ACC112 (cell line): ENCODE measurements around the gene ADAM23.
"Not testable (repeated sequence)": the region's sequence is repeated elsewhere in the genome, so short reads cannot be mapped to it uniquely, and the experiment has no call there.

Source experiments
- H2AFZ ChIP-seq: fragments of 200-600 bp; sonication (generic); one replicate; pipeline ENCODE4 v1.6.0; 2017; ENCODE audit warnings: antibody characterized with exemption, low read length; ENCODE audit not compliant: unreplicated experiment
- H3K27ac ChIP-seq: fragments of 200-600 bp; sonication (generic); 2 replicates; pipeline ENCODE4 v1.5.1; 2014; ENCODE audit warnings: low read depth, mild to moderate bottlenecking, antibody characterized with exemption, low read length, moderate library complexity
- H3K27me3 ChIP-seq: fragments of 200-600 bp; sonication (generic); 2 replicates; pipeline ENCODE4 v1.6.1; 2014; ENCODE audit warnings: mild to moderate bottlenecking, antibody characterized with exemption, low read length, moderate library complexity, mixed read lengths; ENCODE audit not compliant: insufficient read depth
- H3K36me3 ChIP-seq: fragments of 200-600 bp; sonication (generic); 2 replicates; pipeline ENCODE4 v1.6.1; 2016; ENCODE audit warnings: mild to moderate bottlenecking, antibody characterized with exemption, low read length, moderate library complexity, mixed read lengths; ENCODE audit not compliant: insufficient read depth
- H3K4me1 ChIP-seq: fragments of 200-600 bp; sonication (generic); one replicate; pipeline ENCODE4 v1.6.1; 2016; ENCODE audit warnings: low read length, mixed read lengths; ENCODE audit not compliant: insufficient read depth, unreplicated experiment, control insufficient read depth
- H3K4me3 ChIP-seq: fragments of 200-600 bp; sonication (generic); 2 replicates; pipeline ENCODE4 v1.5.1; 2014; ENCODE audit warnings: mild to moderate bottlenecking, low read depth, low read length
- H3K79me2 ChIP-seq: fragments of 200-600 bp; sonication (generic); one replicate; pipeline ENCODE4 v1.6.0; 2016; ENCODE audit warnings: low read length; ENCODE audit not compliant: control insufficient read depth, unreplicated experiment, insufficient read depth

Gene ADAM23

DNA sequence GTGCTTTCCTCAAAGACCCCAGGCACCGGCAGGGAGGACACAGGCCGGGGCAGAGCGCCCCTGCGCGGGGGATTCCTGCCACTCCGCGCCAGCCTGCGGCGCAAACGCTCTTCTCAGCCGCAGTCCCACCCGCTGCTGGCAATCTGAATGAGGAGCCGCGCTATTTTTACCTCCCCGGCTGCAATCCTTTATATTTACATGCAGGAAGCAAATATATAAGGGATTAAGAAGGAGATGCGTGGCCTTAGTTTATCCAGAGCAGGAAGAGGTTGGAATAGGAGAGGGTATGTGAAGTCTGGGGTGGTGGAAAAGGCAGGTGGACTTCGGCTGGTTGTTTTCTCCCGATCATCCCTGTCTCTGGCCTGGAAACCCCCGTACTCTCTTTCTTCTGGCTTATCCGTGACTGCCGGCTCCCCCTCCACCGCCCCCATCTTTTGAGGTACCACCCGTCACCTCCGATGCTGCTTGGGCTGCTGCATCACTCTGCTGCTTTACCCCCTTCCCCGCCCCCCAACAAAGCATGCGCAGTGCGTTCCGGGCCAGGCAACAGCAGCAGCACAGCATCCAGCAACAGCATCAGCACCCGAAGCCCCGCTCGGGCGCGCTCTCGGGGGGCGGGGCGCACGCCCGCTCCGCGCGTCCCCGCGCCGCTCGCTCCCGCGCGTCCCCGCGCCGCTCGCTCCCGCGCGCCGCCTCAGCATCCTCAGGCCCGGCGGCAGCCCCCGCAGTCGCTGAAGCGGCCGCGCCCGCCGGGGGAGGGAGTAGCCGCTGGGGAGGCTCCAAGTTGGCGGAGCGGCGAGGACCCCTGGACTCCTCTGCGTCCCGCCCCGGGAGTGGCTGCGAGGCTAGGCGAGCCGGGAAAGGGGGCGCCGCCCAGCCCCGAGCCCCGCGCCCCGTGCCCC, at the start of gene ADAM23:
Gene ADAM23 (plus strand): TSS at position 700 of the 902 bp plus-strand sequence. CDS start 335 bp downstream, outside the sequence.
- no peaks in the 10 kb centered on the region for H3K79me2 ChIP-seq
- no peak within 1 kb of the TSS for H3K27ac ChIP-seq
- peaks cover 35% of the 10 kb centered on the region for H3K27me3 ChIP-seq
- H2AFZ ChIP-seq: peak within 1 kb of the TSS; percentile 93
- H3K36me3 ChIP-seq: no peaks in the 10 kb centered on the region
- H3K4me1 ChIP-seq: no peaks in the 10 kb centered on the region
- H3K4me3 ChIP-seq: peak within 1 kb of the TSS; percentile 75

DNA sequence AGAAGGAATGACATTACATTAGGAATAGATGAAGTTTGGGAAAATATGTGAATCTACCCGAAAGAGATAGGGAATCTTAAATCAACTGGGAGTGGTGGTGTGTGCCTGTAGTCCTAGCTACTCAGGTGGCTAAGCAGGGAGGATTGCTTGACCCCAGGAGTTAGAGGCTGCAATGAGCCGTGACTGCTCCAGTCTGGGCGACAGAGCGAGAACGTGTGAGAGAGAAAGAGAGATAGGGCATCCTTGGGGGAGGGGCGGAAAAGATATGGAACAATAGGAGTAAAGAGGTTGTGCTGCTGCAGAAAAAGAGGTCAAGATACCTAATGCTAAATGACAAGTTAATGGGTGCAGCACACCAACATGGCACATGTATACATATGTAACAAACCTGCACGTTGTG, 47.1 kb upstream of the ADAM23 start:
- no peak overlapping the region for H2AFZ ChIP-seq
- H3K27me3 ChIP-seq: no peaks in the 10 kb centered on the region

DNA sequence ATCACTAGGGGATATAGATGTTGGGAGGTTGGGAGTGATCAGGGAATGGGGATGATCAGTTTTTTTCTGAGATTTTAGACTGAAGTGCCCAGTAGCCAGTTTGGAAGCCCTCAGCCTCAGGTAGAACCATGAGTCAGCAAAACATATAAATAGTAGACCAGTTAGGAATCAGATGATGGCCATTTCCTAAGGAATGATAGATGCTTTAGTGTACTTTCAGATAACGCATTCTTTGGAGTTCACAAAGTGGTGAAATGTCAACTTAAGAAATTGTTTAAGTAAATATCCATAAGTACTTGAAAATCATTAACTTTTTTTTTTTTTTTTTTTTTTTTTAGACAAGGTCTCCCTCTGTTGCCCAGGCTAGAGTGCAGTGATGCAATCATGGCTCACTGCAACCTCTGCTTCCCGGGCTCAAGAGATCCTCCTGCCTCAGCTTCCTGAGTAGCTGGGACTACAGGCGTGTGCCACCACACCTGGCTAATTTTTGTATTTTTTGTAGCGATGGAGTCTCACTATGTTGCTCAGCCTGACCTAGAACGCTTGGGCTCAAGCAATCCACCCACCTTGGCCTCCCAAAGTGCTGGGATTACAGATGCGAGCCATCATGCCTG, 40.3 kb upstream of the ADAM23 start:
- not testable (repeated sequence) for H2AFZ ChIP-seq, H3K27ac ChIP-seq, H3K4me1 ChIP-seq, H3K4me3 ChIP-seq, H3K27me3 ChIP-seq, H3K36me3 ChIP-seq, H3K79me2 ChIP-seq

More for the DNA sequence above, 47.1 kb upstream of the ADAM23 start:
- H3K4me1 ChIP-seq: no peaks in the 10 kb centered on the region
- no peaks in the 10 kb centered on the region for H3K79me2 ChIP-seq
- no peak overlapping the region for H3K27ac ChIP-seq
- H3K4me3 ChIP-seq: no peak overlapping the region
- H3K36me3 ChIP-seq: no peaks in the 10 kb centered on the region

DNA sequence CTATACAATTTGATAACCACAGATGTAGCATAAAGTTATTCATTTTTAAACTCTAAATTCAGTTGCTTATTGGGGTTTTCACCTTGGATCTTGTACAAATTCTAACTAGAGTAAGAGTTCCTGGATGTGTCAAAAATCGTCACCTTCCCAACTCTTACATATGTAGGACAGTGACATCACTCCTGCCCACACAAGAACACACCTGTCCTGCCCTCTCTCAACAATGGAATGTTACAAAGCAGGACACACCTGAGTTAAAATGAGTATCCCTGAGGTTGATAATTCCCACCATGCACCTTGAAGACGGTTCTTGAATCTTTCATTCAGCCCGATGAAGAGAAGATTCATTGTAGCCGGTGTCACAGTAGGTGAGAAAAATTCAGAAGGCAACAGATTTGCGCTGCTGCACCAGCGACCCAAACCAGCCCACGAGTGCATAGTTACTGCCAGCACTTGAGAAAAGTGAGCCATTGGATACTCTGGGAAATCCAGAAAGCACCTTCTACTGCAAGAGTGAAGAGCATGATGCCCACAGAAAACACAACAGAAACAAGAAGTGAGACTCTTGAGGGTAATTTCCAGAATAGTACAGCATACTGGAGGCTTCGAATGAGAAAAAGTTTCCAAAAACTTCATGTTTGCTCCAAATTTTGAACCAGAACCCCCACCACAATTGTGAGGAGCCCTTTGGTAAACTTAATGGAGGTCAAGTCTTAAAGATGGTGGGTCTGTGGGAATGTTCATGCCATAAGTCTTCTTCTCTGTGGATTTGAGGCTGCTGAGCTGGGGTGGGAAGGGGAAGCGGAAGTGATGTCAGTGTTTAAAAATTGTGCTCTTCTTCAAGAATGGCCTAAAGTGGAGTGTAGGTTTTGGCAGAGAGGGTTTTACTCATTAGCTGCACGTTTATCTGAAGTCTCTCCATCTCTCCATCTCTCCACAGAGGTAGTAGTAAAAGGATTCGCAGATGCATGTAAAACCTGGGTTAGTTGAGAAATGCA, 34.7 kb upstream of the ADAM23 start:
- H3K4me1 ChIP-seq: no peaks in the 10 kb centered on the region
- no peak overlapping the region for H3K27ac ChIP-seq
- H3K79me2 ChIP-seq: no peaks in the 10 kb centered on the region
- H2AFZ ChIP-seq: no peak overlapping the region
- H3K36me3 ChIP-seq: no peaks in the 10 kb centered on the region
- H3K4me3 ChIP-seq: no peak overlapping the region
- H3K27me3 ChIP-seq: no peaks in the 10 kb centered on the region

DNA sequence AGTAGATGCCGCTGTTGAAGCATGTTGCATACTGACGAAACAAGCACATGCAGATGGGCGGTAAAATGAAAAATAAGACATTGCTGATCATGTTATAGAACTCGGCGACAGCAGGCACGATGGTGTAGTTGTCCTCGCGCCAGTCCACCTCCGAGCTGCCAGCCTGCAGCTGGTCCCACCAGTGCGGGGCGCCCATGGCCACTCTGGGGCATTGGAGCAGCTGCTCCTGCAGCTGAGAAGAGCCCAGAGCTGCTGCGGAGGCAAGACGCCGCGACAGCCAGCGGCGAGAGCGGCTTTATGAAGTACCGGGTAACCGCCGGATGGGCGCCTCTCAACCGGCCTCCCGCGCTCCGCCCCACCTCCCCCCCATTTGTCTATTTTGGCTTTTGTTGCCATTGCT, 32.6 kb upstream of the ADAM23 start:
- H3K27ac ChIP-seq: no peak overlapping the region
- H3K79me2 ChIP-seq: no peaks in the 10 kb centered on the region
- no peak overlapping the region for H3K4me3 ChIP-seq
- no peaks in the 10 kb centered on the region for H3K36me3 ChIP-seq
- no peak overlapping the region for H2AFZ ChIP-seq
- no peaks in the 10 kb centered on the region for H3K27me3 ChIP-seq
- H3K4me1 ChIP-seq: no peaks in the 10 kb centered on the region

- no peaks in the 10 kb centered on the region for H3K4me1 ChIP-seq
- no peaks in the 10 kb centered on the region for H3K27me3 ChIP-seq
- no peaks in the 10 kb centered on the region for H3K36me3 ChIP-seq
- H2AFZ ChIP-seq: no peak overlapping the region
- no peaks in the 10 kb centered on the region for H3K79me2 ChIP-seq
- no peak overlapping the region for H3K4me3 ChIP-seq
- no peak overlapping the region for H3K27ac ChIP-seq
Observed at GRCh38 chr2:206415618-206416243, 27.6 kb upstream of the ADAM23 start.

GRCh38 chr2:206418968-206419367, 24.4 kb upstream of the ADAM23 start:
- peaks cover 5% of the 10 kb centered on the region for H3K4me1 ChIP-seq
- H3K27me3 ChIP-seq: no peaks in the 10 kb centered on the region
- no peaks in the 10 kb centered on the region for H3K79me2 ChIP-seq
- no peak overlapping the region for H3K27ac ChIP-seq
- H3K36me3 ChIP-seq: no peaks in the 10 kb centered on the region
- no peak overlapping the region for H3K4me3 ChIP-seq
- H2AFZ ChIP-seq: no peak overlapping the region

- peaks cover 5% of the 10 kb centered on the region for H3K4me1 ChIP-seq
- no peak overlapping the region for H2AFZ ChIP-seq
- H3K27me3 ChIP-seq: no peaks in the 10 kb centered on the region
- H3K27ac ChIP-seq: no peak overlapping the region
- H3K36me3 ChIP-seq: no peaks in the 10 kb centered on the region
- no peaks in the 10 kb centered on the region for H3K79me2 ChIP-seq
- H3K4me3 ChIP-seq: no peak overlapping the region
Observed at GRCh38 chr2:206420721-206421120, 22.6 kb upstream of the ADAM23 start.

GRCh38 chr2:206422493-206422892, 20.8 kb upstream of the ADAM23 start:
- H2AFZ ChIP-seq: no peak overlapping the region

DNA sequence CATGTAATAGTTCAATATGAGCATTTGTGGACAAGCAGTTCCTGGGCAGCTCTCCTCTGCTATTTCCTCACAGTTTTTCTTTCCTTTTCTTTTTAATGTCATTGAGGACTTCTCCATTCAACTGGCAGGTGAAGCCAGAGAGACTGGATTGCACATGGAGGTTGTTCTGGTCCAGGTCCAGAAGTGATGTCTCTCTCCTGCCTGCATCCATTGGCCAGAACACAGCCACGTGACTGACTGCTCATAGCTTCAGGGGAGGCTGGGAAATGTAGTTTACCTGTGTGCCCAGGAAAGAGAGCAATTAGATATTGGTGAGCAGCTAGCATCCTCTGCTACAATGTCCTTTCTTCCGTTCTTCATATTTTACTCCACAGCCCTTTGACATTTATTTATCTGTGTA, 20.2 kb upstream of the ADAM23 start:
- no peaks in the 10 kb centered on the region for H3K79me2 ChIP-seq
- no peak overlapping the region for H2AFZ ChIP-seq
- peaks cover 5% of the 10 kb centered on the region for H3K4me1 ChIP-seq
- no peak overlapping the region for H3K27ac ChIP-seq
- no peaks in the 10 kb centered on the region for H3K36me3 ChIP-seq
- H3K4me3 ChIP-seq: no peak overlapping the region
- H3K27me3 ChIP-seq: no peaks in the 10 kb centered on the region

More at GRCh38 chr2:206422493-206422892, 20.8 kb upstream of the ADAM23 start:
- Histone ChIP-seq H3K27ac (no peak overlapping the region), H3K27me3 (no peaks in the 10 kb centered on the region), H3K36me3 (no peaks in the 10 kb centered on the region), H3K4me3 (no peak overlapping the region), H3K79me2 (no peaks in the 10 kb centered on the region), H3K4me1 (peaks cover 5% of the 10 kb centered on the region)
